ENCODE data around the gene ICE2.
"Not testable (repeated sequence)": the region's sequence is repeated elsewhere in the genome, so short reads cannot be mapped to it uniquely, and the experiment has no call there.

The ICE2 gene

DNA sequence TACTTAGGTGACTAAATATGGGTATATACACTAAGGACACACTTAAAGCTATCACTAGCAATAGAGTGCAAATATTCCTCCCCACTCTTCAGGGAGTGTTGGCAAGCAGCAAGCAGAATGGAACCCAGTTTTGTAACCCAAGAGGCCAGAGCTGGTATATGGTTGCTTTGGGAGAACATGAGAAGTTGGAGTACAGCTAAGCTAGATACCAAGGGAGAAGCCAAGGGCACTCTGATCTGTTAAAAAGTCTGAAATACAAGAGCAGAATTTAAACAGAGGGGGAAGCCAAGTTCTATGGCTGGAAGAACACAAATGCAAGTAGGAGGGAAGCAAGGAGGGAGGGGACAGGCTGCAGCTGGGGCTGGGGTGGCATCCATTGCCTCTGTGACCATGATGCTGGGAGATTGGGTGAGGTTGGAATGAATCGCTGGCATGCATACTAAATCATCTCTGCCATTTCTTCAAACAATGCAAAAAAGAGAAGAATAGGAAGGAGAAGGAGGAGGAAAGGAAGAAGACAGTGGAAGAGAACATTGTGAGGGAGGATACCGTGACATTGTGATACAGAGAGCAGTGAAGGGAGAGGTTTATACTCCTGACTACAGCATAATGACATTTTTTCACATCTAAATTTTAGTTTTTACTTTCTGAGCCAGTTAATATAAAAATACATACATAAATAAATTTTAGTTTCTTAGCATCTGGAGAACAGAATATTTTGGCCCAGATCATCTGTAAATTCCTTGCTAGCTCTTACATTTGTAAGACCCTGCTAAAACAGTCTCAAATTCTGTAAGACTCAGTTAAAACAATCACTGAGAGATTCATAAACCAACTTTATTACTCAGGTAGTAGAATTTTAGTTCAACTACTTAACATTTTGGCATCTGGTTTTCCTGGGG is 72.2 kb downstream of the ICE2 start:
- no peak for TF ChIP-seq JUND (IDR thresholded peaks at IDR 0.05; ENCODE audit: low read depth)
- in situ Hi-C loops (cut with HindIII; ENCODE audit: low pct_unique_long_range_greater_than_20kb, low sequenced_read_pairs) = no loop called here
- DNase-seq (ENCODE audit: low read depth in 1 of 2, low spot score in 1 of 2) = no peak

DNA sequence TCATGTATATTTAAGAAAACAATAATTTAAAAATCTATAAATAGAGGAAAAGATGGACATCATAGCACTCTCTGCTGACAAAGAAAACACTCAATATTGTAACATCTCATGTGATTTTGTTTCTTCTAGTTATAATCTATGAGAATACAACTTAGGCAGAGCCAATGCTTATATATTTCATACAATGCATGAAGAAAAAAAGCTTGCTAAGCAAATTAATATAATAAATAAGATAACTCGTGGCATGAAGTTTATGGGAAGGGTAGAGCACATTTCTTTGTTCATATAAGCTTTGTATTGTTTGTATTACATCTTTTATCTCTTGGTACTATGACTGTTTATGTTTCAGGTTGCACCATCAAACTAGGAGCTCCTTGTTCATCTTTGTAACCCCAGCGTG is 73.5 kb downstream of the ICE2 start:
- no peak for DNase-seq (ENCODE audit: low read depth in 1 of 2, low spot score in 1 of 2)
- in situ Hi-C loops (cut with HindIII; ENCODE audit: low pct_unique_long_range_greater_than_20kb, low sequenced_read_pairs) = no loop called here
- no peak for TF ChIP-seq JUND (IDR thresholded peaks at IDR 0.05; ENCODE audit: low read depth)

DNA sequence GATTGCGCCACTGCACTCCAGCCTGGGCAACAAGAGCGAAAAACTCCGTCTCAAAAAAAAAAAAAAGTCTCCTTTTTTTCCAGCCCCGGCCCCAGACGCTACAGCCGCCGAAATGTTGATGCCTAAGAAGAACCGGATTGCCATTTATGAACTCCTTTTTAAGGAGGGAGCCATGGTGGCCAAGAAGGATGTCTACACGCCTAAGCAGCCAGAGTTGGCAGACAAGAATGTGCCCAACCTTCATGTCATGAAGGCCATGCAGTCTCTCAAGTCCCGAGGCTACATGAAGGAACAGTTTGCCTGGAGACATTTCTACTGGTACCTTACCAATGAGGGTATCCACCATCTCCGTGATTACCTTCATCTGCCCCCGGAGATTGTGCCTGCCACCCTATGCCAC is 74.6 kb downstream of the ICE2 start:
- in situ Hi-C loops (cut with HindIII; ENCODE audit: low pct_unique_long_range_greater_than_20kb, low sequenced_read_pairs) = not testable (repeated sequence)

DNA sequence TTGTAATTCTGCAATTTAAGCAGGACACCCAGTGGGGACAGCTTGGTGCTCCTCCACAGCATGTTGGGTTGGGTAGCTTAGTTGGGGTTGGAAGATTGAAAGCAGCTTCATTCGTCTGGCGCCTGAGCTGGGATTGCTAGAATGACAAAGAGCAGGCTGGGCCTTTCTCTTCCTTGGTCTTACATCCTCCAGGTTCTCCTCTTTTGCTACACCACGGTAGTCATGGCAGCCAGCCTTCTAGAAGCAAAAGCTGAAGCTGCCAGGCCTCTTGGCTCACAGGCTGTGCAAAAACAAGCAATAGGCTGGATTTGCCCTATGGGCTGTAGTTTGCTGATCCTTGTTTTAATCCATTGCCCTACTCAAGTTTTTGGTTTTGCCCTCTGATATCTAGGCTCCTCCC is 78.0 kb downstream of the ICE2 start:
- in situ Hi-C loops (cut with HindIII; ENCODE audit: low pct_unique_long_range_greater_than_20kb, low sequenced_read_pairs) = no loop called here
- DNase-seq (ENCODE audit: low read depth in 1 of 2, low spot score in 1 of 2) = no peak
- no peak for TF ChIP-seq JUND (IDR thresholded peaks at IDR 0.05; ENCODE audit: low read depth)

More for the DNA sequence above, 74.6 kb downstream of the ICE2 start:
- DNase-seq (ENCODE audit: low read depth in 1 of 2, low spot score in 1 of 2) = not testable (repeated sequence)

DNA sequence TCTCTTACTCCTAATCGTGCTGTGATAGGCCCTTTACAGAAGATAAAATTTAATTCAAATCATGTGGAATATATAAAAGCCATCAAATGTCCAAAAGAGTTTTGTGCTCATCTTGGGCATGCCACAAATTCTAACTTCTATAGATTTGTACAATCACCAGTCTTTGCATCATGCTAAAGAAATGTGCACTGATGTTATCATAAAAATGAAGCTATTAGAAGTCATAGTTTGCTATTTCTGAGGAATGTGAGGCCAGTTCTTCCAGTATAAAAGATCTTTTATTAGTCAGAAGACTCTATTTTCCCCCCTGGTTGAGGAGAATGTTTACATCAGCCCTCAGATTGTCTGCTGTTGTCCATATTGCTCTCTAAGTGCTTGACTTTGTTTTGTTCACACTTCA is 79.0 kb downstream of the ICE2 start:
- DNase-seq (ENCODE audit: low read depth in 1 of 2, low spot score in 1 of 2) = no peak
- no peak for TF ChIP-seq JUND (IDR thresholded peaks at IDR 0.05; ENCODE audit: low read depth)
- in situ Hi-C loops (cut with HindIII; ENCODE audit: low pct_unique_long_range_greater_than_20kb, low sequenced_read_pairs) = no loop called here

DNA sequence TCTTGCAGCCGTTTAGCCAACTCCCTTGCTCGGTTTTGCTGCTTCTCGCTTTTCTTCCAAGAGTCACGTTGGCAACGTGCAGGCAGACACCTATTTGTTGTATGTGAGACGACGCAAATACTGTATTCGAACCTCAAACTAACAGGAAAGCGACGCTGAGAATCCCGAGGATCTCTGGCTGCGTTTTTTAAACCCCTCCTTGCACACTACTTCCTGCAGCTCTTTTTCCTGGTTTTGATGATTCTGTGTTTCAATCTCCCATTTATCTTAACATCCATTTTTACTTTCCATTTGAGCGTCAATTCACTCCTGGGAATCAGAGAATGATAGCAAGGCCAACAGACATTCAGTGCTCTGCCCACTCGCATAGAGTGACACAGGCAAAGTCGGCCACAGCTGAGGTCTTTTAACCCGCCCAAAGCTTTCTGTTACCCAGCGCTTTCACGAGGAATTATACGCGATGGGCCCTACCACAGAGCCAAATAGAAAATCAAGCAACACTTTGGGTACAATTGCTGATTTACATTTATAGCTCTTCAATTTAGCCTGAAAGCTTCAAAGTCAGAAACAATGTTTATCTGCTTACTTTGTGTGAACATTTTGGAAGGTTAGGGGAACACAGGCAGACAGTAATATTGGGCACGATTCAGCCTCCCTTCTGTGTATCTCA is 79.6 kb downstream of the ICE2 start:
- TF ChIP-seq JUND (IDR thresholded peaks at IDR 0.05; ENCODE audit: low read depth) = no peak
- in situ Hi-C loops (cut with HindIII; ENCODE audit: low pct_unique_long_range_greater_than_20kb, low sequenced_read_pairs) = no loop called here
- DNase-seq (ENCODE audit: low read depth in 1 of 2, low spot score in 1 of 2) = no peak

DNA sequence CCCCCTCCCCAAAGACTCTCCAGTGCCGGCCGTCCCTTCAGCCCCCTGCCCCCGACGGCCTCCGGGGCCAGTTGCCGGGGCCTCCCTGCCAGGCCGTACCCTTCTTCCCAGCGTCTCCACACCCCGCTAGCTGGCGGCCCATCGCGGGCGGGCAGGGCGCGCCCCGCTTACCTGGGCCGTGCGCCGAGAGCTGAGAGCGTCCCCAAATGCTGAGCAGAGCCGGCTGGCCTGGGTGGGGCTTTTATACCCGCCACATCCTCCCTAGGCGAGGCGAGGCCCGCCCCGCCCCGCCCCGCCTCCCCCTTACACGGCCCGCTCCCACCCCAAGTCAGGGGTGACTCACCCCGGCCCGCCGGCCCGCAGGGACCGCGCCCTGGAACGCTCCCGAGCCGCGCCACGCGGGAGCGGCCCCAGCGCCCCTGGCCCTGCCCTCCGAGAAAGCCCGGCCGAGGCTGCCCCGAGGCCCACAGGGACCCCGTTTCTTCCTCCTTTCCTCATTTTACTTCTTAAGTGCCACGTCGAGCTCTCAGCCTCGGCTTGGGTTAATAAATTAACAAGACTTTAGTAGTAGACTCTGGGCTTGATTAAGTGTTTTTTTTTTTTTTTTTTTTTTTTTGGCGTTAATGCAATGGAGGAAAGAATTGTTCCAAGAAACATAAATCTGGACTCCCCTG is 81.0 kb downstream of the ICE2 start, which contains the start of gene ANXA2:
Gene ANXA2, minus strand, starts transcription at position 215 of the 674 bp plus-strand sequence. CDS start 11,911 bp downstream, outside the sequence.
- DNase-seq (ENCODE audit: low read depth in 1 of 2, low spot score in 1 of 2) = peak; percentile 75 to 89
- no peak for TF ChIP-seq JUND (IDR thresholded peaks at IDR 0.05; ENCODE audit: low read depth)

DNA sequence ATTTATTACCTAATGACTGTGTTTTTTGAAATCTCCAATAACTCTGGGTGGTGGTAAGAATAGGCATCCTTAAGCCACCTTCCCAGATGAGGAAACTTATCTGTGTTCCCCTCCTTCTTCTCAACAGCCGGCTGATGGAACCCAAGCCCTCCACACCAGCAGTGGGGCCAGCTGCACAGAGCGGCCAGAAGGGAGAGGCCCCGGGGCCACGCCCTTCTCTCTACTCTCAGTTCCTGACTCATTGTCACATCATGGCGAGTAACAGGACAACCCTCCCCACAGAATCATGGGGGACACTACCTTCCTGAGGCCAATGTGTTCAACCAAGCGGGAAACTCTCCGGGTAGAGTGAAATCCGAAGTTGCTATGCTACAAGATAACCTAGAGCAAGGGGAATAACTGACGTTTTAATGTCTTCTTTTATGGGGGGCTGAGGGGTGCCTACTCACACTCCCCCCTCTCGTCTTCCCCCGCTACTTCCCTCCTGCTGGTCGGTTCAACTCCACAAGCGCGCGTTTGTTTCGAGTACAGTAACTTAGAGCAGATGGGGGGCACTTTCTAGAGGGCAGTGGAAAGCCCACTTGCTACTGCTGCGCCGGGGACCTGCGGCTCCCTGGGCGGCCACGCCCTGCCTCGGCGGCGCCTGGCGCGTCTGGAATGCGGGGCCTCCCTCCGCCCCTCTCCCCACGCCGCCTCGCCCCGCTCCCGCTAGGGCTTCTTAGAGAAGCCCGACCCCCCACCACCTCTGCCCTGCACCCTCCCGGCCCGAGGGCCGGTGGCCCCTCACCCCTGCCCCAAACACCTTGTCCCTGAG is 81.8 kb downstream of the ICE2 start:
- in situ Hi-C loops (cut with HindIII; ENCODE audit: low pct_unique_long_range_greater_than_20kb, low sequenced_read_pairs) = no loop called here
- peak; percentile 28 to 66 for DNase-seq (ENCODE audit: low read depth in 1 of 2, low spot score in 1 of 2)
- no peak for TF ChIP-seq JUND (IDR thresholded peaks at IDR 0.05; ENCODE audit: low read depth)

More for the DNA sequence above, 81.0 kb downstream of the ICE2 start, which contains the start of gene ANXA2:
- in situ Hi-C loops (cut with HindIII; ENCODE audit: low pct_unique_long_range_greater_than_20kb, low sequenced_read_pairs) = no loop called here

DNA sequence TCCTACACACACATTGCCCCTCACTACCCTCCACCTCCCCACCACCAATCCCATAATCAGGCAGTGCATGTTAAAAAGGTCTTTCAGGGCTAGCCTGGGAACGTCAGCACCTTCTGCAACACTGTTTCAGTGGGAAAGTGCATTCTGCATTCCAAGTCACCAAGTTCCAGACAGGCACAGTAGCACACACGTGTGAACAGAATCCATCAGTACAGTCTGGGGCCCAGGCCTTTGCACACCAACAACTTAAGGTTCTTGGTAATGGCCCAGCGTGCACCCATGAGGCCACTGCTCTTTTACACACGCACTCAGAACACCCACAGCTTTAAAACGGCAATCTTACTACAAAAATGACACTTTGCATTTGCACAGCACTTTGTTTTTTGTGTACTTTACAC is 82.4 kb downstream of the ICE2 start:
- TF ChIP-seq JUND (IDR thresholded peaks at IDR 0.05; ENCODE audit: low read depth) = no peak
- in situ Hi-C loops (cut with HindIII; ENCODE audit: low pct_unique_long_range_greater_than_20kb, low sequenced_read_pairs) = no loop called here
- peak in 1 of 2 experiments; percentile 39 for DNase-seq (ENCODE audit: low read depth in 1 of 2, low spot score in 1 of 2)

DNA sequence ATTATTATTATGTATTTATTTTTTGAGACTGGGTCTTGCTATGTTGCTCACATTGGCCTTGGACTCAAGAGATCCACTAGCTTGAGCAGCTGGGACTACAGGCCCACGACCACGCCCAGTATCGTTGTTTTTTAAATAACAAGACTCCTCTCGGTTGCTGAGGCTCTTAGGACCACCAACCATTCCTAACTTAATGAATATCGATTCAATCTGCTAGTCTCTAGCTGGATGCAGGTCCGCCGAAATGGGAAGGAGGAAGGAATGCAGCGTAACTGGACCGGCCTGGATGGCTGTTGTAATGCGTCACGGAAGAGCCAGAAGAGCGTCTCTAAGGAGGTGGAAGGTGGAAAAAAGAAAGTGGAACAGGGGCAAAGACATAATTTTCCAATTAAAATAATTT is 82.8 kb downstream of the ICE2 start:
- TF ChIP-seq JUND (IDR thresholded peaks at IDR 0.05; ENCODE audit: low read depth) = no peak
- DNase-seq (ENCODE audit: low read depth in 1 of 2, low spot score in 1 of 2) = peak; percentile 31 to 82
- in situ Hi-C loops (cut with HindIII; ENCODE audit: low pct_unique_long_range_greater_than_20kb, low sequenced_read_pairs) = no loop called here

DNA sequence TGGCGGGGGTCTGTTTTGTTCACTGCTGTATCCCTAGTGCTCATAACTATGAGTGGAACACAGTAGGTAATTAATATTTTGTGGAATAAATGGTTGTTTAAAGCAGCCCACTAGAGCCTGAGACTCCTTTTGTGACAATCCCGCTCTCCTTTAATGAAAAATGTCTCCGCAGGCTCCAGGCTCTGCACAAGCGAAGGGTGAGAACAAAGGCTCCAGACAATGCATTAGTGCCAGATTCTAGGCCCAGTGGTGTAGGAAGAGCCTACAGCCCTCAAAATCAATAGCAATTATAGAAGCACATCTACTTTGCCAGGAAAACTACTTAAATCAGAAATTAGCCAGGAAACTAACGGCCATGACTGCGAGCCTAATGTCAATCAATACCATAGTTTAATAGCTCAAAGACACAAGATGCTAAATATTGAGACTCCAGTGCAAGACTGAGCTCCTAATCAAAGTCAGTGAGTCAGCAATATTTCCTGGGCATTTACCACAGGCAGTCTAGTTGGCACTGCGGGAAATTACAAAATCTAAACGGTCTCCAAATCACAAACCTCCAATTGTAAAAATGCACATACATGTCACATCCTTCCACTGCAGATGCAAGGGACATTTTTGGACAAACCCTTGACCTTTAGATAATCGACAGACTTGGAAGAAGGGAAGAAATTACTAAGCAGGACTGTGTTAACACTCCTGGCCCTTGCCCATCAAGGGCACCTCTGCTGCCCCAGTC is 83.5 kb downstream of the ICE2 start:
- TF ChIP-seq JUND (IDR thresholded peaks at IDR 0.05; ENCODE audit: low read depth) = no peak
- in situ Hi-C loops (cut with HindIII; ENCODE audit: low pct_unique_long_range_greater_than_20kb, low sequenced_read_pairs) = no loop called here
- DNase-seq (ENCODE audit: low read depth in 1 of 2, low spot score in 1 of 2) = no peak
